Sciatic nerve (tissue), 2 donors: ENCODE results near the gene SNAI1. TPM values are rescaled to one million over a fixed set of nuclear protein-coding genes. Genes with fewer than 3 reads are reported as not detected.
"Not testable (repeated sequence)": the region's sequence is repeated elsewhere in the genome, so short reads cannot be mapped to it uniquely, and the experiment has no call there.

Experiments used
- ATAC-seq: fragments of 200-7000 bp; cut with Tn5 transposase; one replicate; pipeline ENCODE4 v1.9.1; 2020; ENCODE audit warnings: mild to moderate bottlenecking, moderate library complexity
- DNase-seq: peaks from one replicate; pipeline ENCODE4 v3.0.0-alpha.2; 2020; ENCODE audit warnings: low spot score
- intact Hi-C: fragments of 100-400 bp; cut with DNase I; formaldehyde crosslinking; loops from one replicate; pipeline ENCODE4 v1.14.2; 2022
- total RNA-seq: library from RNA; stranded (reverse); fragmentation: NEBNext Ultra II Directional; extraction: Animal tissue kit (Norgen Biotek cat#: 25700); gene quantifications from one replicate; pipeline ENCODE4 v1.2.1, GENCODE V29; 2021
- donor health status: DM: no; HTN: no; CAD: no.
- donor health status: DM: no; HTN: no; CAD: no.

Gene SNAI1
- total RNA-seq, 1 donor from 2014 or later: 32.6 TPM

DNA sequence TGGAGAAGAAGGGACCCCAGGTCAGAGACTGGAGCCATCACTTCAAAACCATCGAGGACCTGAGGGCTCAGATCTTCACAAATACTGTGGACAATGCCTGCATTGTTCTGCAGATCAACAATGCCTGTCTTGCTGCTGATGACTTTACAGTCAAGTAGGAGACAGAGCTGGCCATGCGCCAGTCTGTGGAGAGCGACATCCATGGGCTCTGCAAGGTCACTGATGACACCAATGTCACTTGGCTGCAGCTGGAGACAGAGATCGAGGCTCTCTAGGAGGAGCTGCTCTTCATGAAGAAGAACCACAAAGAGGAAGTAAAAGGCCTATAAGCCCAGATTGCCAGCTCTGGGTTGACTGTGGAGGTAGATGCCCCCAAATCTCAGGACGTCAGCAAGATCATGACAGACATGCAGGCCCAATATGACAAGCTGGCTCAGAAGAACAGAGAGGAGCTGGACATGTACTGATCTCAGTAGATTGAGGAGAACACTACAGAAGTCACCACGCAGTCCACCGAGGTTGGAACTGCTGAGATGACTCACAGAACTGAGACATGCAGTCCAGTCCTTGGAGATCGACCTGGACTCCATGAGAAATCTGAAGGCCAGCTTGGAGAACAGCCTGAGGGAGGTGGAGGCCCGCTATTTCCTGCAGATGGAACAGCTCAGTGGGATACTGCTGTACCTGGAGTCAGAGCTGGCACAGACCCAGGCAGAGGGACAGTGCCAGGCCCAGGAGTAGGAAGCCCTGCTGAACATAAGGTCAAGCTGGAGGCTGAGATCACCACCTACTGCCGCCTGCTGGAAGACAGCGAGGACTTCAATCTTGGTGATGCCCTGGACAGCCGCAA, 25.5 kb upstream of the SNAI1 start:
- intact Hi-C loops, ATAC-seq: not testable (repeated sequence)
- DNase-seq: peak; percentile 64

DNA sequence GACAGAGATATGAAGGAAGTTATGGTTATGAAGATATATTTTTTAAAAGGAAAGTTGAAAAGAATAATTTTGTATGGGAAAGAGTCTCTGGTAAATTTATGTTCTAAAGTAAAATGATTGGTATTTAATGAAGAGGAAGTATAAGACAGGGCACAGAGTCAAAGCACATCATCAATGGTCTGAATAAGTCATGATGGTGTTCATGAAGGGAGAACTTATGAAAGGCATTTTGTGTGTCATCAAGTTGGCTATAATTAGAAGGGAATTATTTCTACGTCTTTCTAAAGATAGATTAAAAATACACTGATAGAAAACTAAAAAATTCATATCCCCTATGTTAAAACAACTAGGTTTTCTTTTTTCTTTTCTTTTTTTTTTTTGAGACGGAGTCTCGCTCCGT, 21.4 kb upstream of the SNAI1 start:
- no peak for DNase-seq
- no peak for ATAC-seq
- intact Hi-C loops: no loop called here

DNA sequence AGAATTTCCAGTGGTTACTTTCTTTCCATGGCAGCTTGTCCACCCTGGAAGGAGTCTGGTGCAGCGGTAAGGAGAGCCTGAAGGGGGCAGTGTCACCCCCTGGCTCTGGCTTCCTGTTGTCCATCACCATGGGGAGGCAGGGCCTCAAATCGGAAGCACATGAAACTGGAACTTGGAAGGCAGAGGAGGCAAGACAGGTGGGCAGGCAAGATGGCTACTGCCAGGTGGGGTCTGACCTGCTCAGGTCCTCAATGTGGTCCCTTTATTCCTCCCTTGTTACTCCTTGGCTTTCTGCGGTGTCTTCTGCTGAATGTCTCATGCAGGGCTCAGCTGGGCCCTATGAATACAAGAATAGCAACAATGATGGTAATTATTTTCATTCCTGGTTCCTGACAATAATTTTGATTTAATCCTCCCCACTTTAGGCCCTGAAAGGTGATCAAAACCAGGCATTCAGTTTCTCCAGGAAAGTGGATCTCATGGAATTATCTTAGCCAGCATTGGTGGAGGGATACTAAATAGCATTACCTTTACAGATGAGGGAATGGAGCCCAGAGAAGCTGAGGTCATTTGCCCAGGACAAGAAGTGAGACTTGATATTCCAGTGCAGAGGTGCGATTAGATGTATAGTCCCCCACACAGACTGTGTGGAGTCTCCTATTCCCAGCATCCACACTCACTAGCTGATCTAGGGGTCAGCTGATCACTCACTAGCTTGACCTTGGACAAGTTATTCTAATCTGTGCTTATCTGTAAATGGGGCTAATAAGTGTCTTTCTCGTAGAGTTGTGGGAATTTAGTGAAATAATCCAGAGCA, 17.6 kb upstream of the SNAI1 start:
- ATAC-seq: no peak
- intact Hi-C loops: no loop called here
- no peak for DNase-seq

DNA sequence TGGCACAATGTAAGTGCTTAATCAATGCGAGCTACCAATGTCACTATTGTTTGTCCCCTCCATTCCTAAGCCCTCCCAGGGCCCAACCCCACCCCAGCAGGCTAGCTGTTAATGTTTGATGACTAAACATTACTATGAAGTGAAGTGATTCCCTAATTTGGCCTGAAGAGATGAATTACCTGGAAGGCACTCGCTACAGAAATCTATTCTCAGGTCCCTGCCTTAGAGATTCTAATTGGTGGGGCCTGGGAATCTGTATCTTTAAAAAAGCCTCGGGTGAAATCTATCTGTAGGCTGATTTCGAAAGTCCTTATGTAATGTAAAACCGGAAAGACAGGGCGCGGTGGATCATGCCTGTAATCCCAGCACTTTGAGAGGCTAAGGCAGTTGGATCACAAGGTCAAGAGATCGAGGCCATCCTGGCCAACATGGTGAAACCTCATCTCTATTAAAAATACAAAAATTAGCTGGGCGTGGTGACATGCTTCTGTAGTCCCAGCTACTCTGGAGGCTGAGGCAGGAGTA, 16.9 kb upstream of the SNAI1 start:
- intact Hi-C loops: no loop called here
- ATAC-seq (no peak), DNase-seq (no peak)

DNA sequence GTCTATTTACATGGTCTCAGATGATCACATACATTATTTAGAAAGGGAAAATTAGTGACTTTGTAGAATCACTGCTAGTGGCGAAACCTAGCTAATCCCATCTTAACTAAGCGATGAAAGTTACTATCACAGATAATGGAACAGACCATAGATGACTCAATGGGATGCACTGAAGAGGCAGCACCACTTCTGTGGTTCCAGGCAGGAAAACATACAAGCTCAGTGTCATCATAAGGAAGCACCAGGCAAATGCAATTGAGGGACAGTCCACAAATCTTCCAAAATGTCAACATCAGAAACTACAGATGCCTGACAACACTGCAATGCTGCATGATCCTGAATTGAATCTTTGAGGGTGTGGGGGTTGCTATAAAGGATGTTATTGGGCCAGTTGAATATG, 15.9 kb upstream of the SNAI1 start:
- intact Hi-C loops: no loop called here
- DNase-seq (no peak), ATAC-seq (no peak)

DNA sequence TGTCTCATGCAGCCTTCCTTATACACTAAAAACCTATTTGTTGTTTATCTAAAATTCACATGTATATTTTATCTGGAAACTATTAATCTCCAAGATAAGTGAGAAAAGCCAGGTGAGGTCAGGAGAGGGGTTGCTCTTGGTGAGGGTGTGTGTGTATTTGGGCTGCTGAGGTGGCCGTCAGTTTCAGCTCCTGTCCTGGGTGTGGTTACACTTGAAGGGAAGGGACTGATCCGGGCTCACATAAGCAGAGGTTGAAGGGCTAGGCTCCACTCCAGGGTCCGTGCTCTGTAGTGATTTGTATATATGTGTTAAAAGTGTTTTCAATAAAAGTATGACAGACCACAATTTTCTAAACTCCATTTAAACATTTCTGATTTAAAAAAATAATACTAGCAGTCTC, 13.5 kb upstream of the SNAI1 start:
- intact Hi-C loops: no loop called here
- ATAC-seq (no peak), DNase-seq (no peak)

DNA sequence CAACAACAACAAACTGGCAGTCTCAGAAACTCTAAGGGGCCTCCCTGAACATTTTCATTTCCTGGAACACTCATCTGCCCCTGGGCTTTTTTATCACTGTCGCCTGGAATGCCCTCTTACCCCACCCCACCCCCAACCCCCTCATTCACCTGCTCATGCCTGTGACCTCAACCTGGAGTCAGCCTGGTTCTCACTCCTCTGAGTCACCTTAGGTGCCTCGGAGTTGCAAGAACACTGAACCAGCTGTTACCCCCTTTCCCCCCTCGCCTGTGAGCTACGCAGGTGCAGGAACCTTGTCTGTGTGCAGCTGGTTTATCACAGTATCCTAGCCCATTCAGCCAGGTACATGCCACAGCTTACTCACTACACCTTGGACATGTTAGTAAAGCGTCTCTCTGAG, 12.8 kb upstream of the SNAI1 start:
- ATAC-seq (no peak), DNase-seq (no peak)
- intact Hi-C loops: no loop called here

DNA sequence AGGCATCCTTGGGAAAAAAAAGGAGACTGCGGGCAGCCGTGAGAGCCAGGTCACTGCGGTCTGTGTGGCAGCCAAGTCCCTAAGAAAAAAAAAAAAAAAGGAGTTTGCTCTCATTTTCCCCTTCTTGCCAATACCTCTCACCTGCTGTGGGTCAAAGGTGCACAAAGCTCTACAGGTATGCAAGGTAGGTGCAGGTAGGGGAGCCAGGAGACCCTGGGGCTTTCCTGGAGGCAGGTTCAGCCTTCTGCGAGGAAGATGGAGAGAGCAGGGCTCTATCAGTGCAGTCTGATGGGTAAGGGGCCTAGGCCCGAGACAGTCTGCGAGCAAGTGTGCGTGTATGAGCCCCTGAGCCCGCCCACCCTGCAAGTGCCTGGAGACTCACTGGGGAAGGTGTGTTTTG, 12.3 kb upstream of the SNAI1 start:
- intact Hi-C loops: no loop called here
- DNase-seq (no peak), ATAC-seq (no peak)

DNA sequence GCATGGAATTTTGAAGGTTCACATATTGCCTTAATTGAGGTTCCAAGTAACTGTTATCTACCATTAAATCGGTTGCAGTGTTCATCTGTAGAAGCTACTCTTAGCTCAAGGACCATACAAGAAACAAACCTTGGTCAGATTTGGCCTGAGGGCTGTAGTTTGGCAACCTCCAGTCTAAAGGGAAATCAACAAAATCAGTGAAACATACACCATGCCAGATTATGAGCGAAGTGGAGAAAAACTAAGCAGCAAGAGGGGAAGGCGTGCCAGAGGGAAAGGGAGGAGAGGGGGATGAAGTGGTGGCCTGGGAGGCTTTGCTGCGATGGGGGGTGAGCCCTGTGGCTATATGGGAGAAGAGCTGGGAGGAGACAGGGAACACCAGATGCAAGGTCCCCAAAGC, 8.8 kb upstream of the SNAI1 start:
- DNase-seq (no peak), ATAC-seq (no peak)
- intact Hi-C loops: no loop called here

DNA sequence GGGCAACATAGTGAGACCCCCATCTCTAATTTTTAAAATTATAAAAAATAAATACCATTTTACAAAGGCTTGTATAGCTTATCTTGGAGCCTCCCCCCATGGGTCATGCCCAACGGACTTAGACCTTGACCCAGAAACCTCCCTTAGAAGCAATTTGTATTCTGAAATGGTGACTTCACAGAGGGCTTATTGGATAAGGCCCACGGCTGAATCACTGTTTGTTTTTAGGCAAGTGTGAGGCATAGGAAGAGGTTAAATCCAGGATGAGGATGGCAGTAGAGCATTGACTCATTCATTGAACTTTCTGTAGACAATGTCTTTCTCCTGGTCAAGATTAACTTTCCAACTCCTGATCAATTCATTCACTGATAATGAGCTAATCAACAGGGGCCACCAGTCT, 6.2 kb upstream of the SNAI1 start:
- DNase-seq: no peak
- intact Hi-C loops: no loop called here
- no peak for ATAC-seq

DNA sequence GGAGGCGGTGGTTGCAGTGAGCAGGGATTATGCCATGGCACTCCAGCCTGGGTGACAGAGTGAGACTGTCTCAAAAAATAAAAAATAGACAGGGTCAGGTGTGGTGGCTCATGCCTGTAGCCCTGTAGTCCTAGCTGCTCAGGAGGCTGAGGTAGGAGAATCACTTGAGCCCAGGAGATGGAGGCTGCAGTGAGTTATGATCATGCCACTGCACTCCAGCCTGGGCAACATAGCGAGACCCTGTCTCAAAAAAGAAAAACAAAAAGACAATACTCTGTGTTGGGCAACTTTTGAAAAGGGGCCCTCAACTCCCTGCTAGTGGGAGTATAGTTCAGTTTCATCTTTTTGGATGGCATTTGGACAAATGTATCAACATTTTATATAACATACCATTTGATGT, 5.0 kb upstream of the SNAI1 start:
- DNase-seq, ATAC-seq, intact Hi-C loops: not testable (repeated sequence)

DNA sequence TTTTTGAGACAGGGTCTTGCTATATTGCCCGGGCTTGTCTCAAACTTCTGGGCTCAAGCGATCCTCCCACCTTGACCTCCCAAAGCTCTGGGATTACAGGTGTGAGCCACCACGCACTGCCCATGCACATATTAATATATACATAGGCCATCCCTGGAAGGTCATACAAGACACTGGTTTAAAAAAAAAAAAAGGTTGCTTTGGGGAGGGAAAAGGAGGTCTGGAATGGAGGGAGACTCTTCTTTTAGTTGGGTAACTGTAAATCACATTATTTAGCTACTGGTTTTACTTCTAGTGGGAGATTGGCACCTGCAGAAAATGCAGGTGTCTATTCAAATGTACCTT, 4.1 kb upstream of the SNAI1 start:
- no peak for ATAC-seq
- no peak for DNase-seq
- intact Hi-C loops: no loop called here

DNA sequence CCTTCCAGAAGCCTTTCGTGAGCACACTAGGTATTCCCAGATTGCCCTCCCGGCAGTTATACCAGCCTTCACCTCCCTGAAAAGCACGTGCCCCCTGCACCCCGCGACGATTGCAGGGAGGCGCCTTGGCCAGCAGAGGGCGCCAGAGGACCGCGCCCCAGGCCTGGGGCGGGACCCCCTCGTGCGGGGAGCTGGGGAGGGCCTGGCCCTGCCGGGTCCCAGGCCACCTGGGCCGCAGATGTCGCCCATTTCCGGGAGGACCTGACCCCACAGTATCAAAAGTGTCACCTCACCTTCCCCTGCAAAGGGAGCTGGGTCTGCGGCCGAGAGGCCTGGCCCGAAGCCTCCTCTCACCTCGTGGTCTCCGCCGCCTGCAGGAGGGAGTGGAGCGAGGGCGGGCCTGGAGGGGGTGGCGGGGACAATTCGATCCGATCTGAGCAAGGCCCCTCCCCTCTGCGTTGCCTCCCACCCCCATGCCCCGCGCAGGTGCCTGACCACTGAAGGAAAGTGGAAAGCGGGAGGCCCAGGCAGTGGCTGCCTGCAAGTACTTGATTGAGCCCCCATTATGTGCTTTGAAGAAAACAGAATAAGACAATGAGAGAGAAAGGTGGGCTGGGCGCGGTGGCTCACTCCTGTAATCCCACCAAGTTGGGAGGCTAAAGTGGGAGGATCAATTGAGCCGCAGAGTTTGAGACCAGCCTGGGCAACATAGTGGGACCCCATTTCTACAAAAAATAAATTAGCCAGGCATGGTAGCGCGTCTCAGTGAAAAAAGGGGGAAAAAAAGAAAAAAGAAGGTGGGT, 3.5 kb upstream of the SNAI1 start:
- DNase-seq (no peak), ATAC-seq (peak; percentile 71)
- intact Hi-C loops: no loop called here

DNA sequence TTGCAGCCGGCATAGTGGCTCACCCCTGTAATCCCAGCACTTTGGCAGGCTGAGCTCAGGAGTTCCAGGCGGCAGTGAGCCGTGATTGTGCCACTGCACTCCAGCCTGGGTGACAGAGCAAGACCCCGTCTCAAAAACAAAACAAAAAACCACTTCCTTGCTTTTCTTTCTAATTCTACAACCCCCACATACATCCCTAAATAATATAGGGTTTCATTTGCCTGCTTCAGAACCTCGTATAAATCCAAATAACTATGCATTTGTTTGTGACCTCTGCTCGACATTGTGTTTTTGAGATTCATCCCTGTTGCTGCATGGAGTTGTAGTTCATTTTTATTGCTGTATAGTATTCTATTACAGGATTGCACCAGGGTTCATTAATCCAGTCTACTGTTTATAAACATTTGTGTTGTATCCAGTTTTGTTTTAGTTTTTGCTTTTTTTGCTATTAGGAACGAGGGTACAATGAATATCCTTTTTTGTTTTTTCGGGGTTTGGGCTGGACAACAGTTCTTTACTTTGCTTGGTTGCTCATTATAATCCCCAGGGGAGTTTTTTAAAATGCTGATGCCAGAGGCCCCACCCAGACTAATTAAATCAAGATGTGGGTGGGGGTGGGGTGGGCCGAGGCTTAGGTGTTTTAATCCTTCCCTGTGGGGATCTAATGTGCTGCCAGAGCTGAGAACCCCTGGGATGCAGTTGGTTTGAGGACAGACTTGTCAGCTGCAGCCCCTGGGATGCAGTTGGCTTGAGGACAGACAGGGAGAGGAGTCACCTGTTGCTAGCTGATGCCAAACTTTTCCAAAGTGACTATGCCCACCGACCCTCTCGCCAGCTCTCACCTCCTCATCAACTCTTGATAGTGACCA, 2.4 kb upstream of the SNAI1 start:
- no peak for ATAC-seq
- intact Hi-C loops: loop anchor here (2.0 to 5.0 kb wide), 2 partner anchors 90 to 192 kb away; no protein-coding TSS in a partner anchor
- no peak for DNase-seq

DNA sequence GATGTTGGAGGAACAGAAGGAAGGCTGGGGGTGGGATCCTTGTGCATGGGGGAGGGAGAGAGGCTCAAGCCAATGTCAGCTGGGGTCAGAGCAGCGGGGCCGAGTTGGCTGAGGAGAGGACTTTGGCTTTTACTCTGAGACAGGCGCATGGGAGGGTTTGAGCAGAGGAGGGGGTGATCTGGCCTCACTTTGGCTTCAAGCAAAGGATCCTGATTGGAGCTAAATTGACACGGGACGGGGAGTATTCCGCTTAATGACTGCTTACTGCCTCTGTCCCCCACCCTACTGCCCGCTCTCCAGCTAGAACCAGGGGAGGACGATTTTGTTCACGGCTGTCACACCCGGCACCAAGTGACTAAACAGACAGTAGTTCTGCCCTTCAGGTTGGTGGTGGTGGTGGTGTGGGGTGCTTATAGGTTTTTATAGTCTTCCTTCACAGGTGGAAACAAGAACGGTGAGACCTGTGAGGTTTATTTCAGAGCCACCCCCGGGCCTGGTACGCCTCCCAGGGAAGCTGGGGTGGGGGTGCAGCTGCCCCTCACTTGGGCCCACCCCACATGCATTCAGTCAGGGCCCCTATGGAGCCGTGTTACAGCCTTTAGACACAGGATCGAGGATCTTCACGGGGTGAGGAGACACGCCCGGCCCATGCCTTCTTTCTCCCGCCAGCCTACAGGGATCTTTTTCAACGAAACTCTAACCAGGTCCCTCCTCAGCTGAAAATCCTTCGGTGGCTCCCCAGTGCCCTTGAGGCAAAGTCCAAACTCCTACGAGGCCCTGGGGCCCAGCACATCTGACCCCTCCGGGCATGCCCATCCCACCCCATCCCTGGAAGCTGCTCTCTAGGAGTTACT, 1.3 kb upstream of the SNAI1 start:
- no peak for DNase-seq
- intact Hi-C loops: loop anchor here (2.0 to 5.0 kb wide), 2 partner anchors 89 to 191 kb away; no protein-coding TSS in a partner anchor
- ATAC-seq: peak; percentile 1

DNA sequence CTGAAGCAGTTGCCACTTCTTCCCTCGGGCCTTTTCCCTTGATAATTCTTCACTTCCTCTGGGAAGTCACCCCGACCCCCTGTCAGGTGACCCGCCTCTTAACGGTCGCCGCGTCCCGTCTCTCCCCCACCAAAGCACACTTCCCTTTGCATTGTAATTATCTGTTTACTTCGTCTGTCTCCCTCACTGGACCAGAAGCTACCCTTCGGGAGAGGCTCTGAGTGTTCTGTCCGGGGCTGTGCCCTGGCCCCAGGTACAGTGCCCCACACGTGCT, 771 bp upstream of the SNAI1 start:
- intact Hi-C loops: loop anchor here (5.0 kb wide), 1 partner anchor 190 kb away; no protein-coding TSS in a partner anchor
- DNase-seq (no peak), ATAC-seq (no peak)

DNA sequence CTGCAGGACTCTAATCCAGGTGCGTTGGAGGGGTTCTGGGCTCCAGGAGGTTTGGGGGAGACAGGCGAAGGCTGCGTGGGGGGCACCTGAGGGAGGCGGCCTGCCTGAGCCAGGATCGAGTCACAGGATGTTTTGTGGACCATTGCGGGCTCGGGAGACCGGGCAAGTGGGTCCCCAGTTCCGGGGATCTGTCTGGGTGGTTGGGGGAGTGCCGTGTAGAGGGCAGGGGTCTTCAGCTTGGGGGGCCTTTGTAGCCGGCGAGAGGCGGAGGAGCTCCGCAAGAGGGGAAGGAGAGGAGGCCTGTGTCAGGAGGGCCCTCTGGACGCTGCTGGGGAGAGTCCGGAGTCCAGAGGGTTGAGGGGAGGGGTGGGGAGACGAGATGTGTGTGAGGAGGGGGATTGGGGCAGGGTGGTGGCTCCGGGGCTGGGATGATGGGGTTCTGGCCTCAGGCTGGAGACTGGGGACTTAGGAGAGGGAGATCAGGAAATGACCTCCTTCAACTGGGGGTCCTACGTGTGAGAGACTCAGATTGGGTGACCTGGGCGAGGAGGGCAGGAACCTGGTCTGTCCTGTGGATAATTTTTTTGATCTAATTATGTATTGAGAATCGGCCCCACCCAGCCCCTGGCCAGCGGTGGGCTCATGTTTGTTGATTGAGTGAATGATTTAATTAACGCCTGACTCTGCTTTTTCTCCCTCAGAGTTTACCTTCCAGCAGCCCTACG, 505 bp downstream of the SNAI1 start:
- ATAC-seq: peak; percentile 3
- DNase-seq: no peak
- intact Hi-C loops: loop anchor here (5.0 kb wide), 1 partner anchor 189 kb away; no protein-coding TSS in a partner anchor
